ENCODE measurements around the gene TMEM131L. TPM values are rescaled to one million over a fixed set of nuclear protein-coding genes. Genes with fewer than 3 reads are reported as not detected.

TMEM131L gene
- total RNA-seq, 2 experiments from 2014 or later = 51.7 to 52.4 TPM

GRCh38 chr4:153571006-153571545 lies 104.9 kb downstream of the TMEM131L start:
- Mint-ChIP-seq H3K9me3 (no peaks in the 10 kb centered on the region), H3K36me3 (ENCODE audit: low read depth) (peaks cover 38% of the 10 kb centered on the region), H3K4me3 (no peak overlapping the region), H3K4me1 (ENCODE audit: low read depth) (peaks cover 80% of the 10 kb centered on the region), H3K27me3 (no peaks in the 10 kb centered on the region), H3K27ac (peak overlapping the region; percentile 70)
- DNase-seq (no peak), ATAC-seq (no peak)
- CTCF ChIA-PET = interaction anchor here (0.9 to 4.5 kb wide), 6 partner anchors 30 to 138 kb away, joined by 3 to 40 read pairs (median 4); no protein-coding TSS in a partner anchor
- intact Hi-C loops (cut with micrococcal nuclease) = loop anchor here (5.0 kb wide), 1 partner anchor 49 kb away; no protein-coding TSS in a partner anchor
- POLR2A ChIA-PET = interaction anchor here (0.6 to 3.6 kb wide), 6 partner anchors 22 to 105 kb away, joined by 3 to 30 read pairs (median 3); partner anchors contain the start of gene TMEM131L
- TF ChIP-seq, protein P1, sequence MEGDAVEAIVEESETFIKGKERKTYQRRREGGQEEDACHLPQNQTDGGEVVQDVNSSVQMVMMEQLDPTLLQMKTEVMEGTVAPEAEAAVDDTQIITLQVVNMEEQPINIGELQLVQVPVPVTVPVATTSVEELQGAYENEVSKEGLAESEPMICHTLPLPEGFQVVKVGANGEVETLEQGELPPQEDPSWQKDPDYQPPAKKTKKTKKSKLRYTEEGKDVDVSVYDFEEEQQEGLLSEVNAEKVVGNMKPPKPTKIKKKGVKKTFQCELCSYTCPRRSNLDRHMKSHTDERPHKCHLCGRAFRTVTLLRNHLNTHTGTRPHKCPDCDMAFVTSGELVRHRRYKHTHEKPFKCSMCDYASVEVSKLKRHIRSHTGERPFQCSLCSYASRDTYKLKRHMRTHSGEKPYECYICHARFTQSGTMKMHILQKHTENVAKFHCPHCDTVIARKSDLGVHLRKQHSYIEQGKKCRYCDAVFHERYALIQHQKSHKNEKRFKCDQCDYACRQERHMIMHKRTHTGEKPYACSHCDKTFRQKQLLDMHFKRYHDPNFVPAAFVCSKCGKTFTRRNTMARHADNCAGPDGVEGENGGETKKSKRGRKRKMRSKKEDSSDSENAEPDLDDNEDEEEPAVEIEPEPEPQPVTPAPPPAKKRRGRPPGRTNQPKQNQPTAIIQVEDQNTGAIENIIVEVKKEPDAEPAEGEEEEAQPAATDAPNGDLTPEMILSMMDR (IDR thresholded peaks at IDR 0.05) = no peak

DNA sequence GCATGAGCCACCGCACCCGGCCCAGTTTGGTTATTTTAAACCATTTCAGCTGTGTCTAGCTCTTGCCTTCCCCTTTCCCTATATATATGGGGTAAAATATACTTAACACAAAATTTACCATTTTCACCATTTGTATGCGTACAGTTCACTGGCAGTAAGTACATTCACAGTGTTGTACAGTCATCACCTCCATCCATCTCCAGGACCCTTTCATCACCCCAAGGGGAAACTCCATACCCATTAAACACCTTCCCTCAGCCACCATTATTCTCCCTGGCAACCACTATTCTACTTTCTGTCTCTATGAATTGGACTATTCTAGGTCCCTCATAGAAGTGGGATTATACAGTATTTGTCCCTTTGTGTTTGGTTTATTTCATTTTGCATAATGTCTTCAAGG lies 106.4 kb downstream of the TMEM131L start:
- no peaks in the 10 kb centered on the region for H3K9me3 Mint-ChIP-seq
- POLR2A ChIA-PET = interaction anchor here (1.0 to 3.6 kb wide), 6 partner anchors 39 to 208 kb away, joined by 3 to 30 read pairs (median 6); partner anchors contain the start of gene TMEM131L
- CTCF ChIA-PET = interaction anchor here (1.0 to 4.5 kb wide), 10 partner anchors 21 to 229 kb away, joined by 3 to 40 read pairs (median 12); partner anchors contain the start of gene TMEM131L
- ATAC-seq (no peak), DNase-seq (no peak)
- H3K4me1 Mint-ChIP-seq (ENCODE audit: low read depth) = peaks cover 81% of the 10 kb centered on the region
- peak overlapping the region; percentile 80 for H3K27ac Mint-ChIP-seq
- peaks cover 32% of the 10 kb centered on the region for H3K36me3 Mint-ChIP-seq (ENCODE audit: low read depth)
- H3K4me3 Mint-ChIP-seq = no peak overlapping the region
- H3K27me3 Mint-ChIP-seq = no peaks in the 10 kb centered on the region
- intact Hi-C loops (cut with micrococcal nuclease) = loop anchor here (5.0 kb wide), 1 partner anchor 50 kb away; no protein-coding TSS in a partner anchor
- TF ChIP-seq, protein P1 (IDR thresholded peaks at IDR 0.05) = no peak

GRCh38 chr4:153573221-153573620 lies 107.1 kb downstream of the TMEM131L start:
- no peak overlapping the region for H3K4me3 Mint-ChIP-seq
- ATAC-seq (no peak), DNase-seq (no peak)
- H3K9me3 Mint-ChIP-seq = no peaks in the 10 kb centered on the region
- intact Hi-C loops (cut with micrococcal nuclease) = loop anchor here (5.0 kb wide), 1 partner anchor 51 kb away; no protein-coding TSS in a partner anchor
- TF ChIP-seq, protein P1 (IDR thresholded peaks at IDR 0.05) = no peak
- H3K27ac Mint-ChIP-seq = peak overlapping the region; percentile 80
- no peaks in the 10 kb centered on the region for H3K27me3 Mint-ChIP-seq
- peaks cover 36% of the 10 kb centered on the region for H3K36me3 Mint-ChIP-seq (ENCODE audit: low read depth)
- POLR2A ChIA-PET = interaction anchor here (0.8 to 3.6 kb wide), 8 partner anchors 20 to 140 kb away, joined by 3 to 30 read pairs (median 5); partner anchors contain the start of gene TMEM131L
- peaks cover 80% of the 10 kb centered on the region for H3K4me1 Mint-ChIP-seq (ENCODE audit: low read depth)
- CTCF ChIA-PET = interaction anchor here (0.6 to 4.5 kb wide), 23 partner anchors 21 to 1104 kb away, joined by 3 to 40 read pairs (median 4); partner anchors contain the start of genes MND1 and TMEM131L

GRCh38 chr4:153573881-153574802 lies 108.0 kb downstream of the TMEM131L start:
- Mint-ChIP-seq H3K27ac (peak overlapping the region; percentile 80), H3K27me3 (no peaks in the 10 kb centered on the region), H3K9me3 (no peaks in the 10 kb centered on the region), H3K4me1 (ENCODE audit: low read depth) (peaks cover 72% of the 10 kb centered on the region), H3K36me3 (ENCODE audit: low read depth) (peaks cover 34% of the 10 kb centered on the region), H3K4me3 (no peak overlapping the region)
- DNase-seq (peak; percentile 80), ATAC-seq (peak; percentile 81)
- CTCF ChIA-PET = interaction anchor here (0.5 to 4.5 kb wide), 44 partner anchors 9 to 1105 kb away, joined by 3 to 40 read pairs (median 4); partner anchors contain the start of genes MND1 and TMEM131L
- POLR2A ChIA-PET = interaction anchor here (1.2 to 3.6 kb wide), 7 partner anchors 21 to 141 kb away, joined by 3 to 30 read pairs (median 6); partner anchors contain the start of gene TMEM131L
- intact Hi-C loops (cut with micrococcal nuclease) = loop anchor here (1.0 to 5.0 kb wide), 5 partner anchors 52 to 229 kb away; partner anchors contain the start of gene MND1
- TF ChIP-seq, protein P1 (IDR thresholded peaks at IDR 0.05) = peak; percentile 66
